WI38 (cell line): Measurements from ENCODE around the gene LRRC75B.
"Not testable (repeated sequence)": the region's sequence is repeated elsewhere in the genome, so short reads cannot be mapped to it uniquely, and the experiment has no call there.

ENCODE experiments used
- H3K4me3 ChIP-seq: 2 replicates; pipeline ENCODE4 v1.5.1; 2011; ENCODE audit warnings: low read depth, mild to moderate bottlenecking, control low read depth, low read length
- CTCF ChIP-seq: IDR thresholded peaks from 2 replicates; pipeline ENCODE4 v1.5.1; 2012; ENCODE audit warnings: low read depth, mild to moderate bottlenecking, control low read depth, low read length

The LRRC75B gene

GRCh38 chr22:24603770-24604629 is 11.1 kb upstream of the LRRC75B start:
- not testable (repeated sequence) for H3K4me3 ChIP-seq

GRCh38 chr22:24602847-24603769 is 10.2 kb upstream of the LRRC75B start, which contains the start of gene GGT1:
Gene GGT1, plus strand, starts transcription at chr22:24603193. Its CDS starts 7,889 bp downstream, at chr22:24611082.
- H3K4me3 ChIP-seq = not testable (repeated sequence)

GRCh38 chr22:24602105-24602749 is 9.4 kb upstream of the LRRC75B start:
- H3K4me3 ChIP-seq = not testable (repeated sequence)

GRCh38 chr22:24601217-24602104 is 8.6 kb upstream of the LRRC75B start:
- TF ChIP-seq CTCF = no peak
- no peak overlapping the region for H3K4me3 ChIP-seq

- H3K4me3 ChIP-seq = not testable (repeated sequence)
Observed at GRCh38 chr22:24599958-24600715, 7.3 kb upstream of the LRRC75B start.

GRCh38 chr22:24599514-24599913 is 6.6 kb upstream of the LRRC75B start:
- H3K4me3 ChIP-seq = no peak overlapping the region
- TF ChIP-seq CTCF = no peak

GRCh38 chr22:24597076-24597475 is 4.2 kb upstream of the LRRC75B start:
- not testable (repeated sequence) for H3K4me3 ChIP-seq

- H3K4me3 ChIP-seq = no peak overlapping the region
- TF ChIP-seq CTCF = no peak
Observed at GRCh38 chr22:24595863-24596262, 3.0 kb upstream of the LRRC75B start.

- TF ChIP-seq CTCF = no peak
- H3K4me3 ChIP-seq = no peak overlapping the region
Observed at GRCh38 chr22:24595228-24595627, 2.4 kb upstream of the LRRC75B start.
